ENCODE data around the gene UTP4.
"Not testable (repeated sequence)": the region's sequence is repeated elsewhere in the genome, so short reads cannot be mapped to it uniquely, and the experiment has no call there.

The UTP4 gene

GRCh38 chr16:69131839-69132423 is 518 bp upstream of the UTP4 start:
- peak; percentile 59 for DNase-seq

- no peak for DNase-seq
These were observed 1.0 kb downstream of the UTP4 start for GRCh38 chr16:69133373-69133954.

GRCh38 chr16:69138608-69139007 is 6.2 kb downstream of the UTP4 start:
- no peak for DNase-seq

GRCh38 chr16:69139464-69139863 is 7.0 kb downstream of the UTP4 start:
- not testable (repeated sequence) for DNase-seq

- no peak for DNase-seq
These were observed 8.6 kb downstream of the UTP4 start for GRCh38 chr16:69141014-69141413.

- no peak for DNase-seq
These were observed 9.5 kb downstream of the UTP4 start for GRCh38 chr16:69141936-69142335.

- DNase-seq = no peak
These were observed 10.7 kb downstream of the UTP4 start for GRCh38 chr16:69143116-69143515.

GRCh38 chr16:69145658-69146057 is 13.2 kb downstream of the UTP4 start:
- DNase-seq = no peak

- not testable (repeated sequence) for DNase-seq
These were observed 17.2 kb downstream of the UTP4 start for GRCh38 chr16:69149621-69150020.

- peak; percentile 27 for DNase-seq
These were observed 17.9 kb downstream of the UTP4 start for GRCh38 chr16:69150146-69150865.

- DNase-seq = no peak
These were observed 24.7 kb downstream of the UTP4 start for GRCh38 chr16:69157196-69157595.

GRCh38 chr16:69160192-69160591 is 27.7 kb downstream of the UTP4 start:
- no peak for DNase-seq

GRCh38 chr16:69165584-69165983 is 33.1 kb downstream of the UTP4 start:
- no peak for DNase-seq

- DNase-seq = no peak
These were observed 33.9 kb downstream of the UTP4 start for GRCh38 chr16:69166221-69166833.

GRCh38 chr16:69166946-69167930 is 34.8 kb downstream of the UTP4 start:
- no peak for DNase-seq

GRCh38 chr16:69169051-69169450 is 36.6 kb downstream of the UTP4 start:
- no peak for DNase-seq

GRCh38 chr16:69169607-69170352 is 37.3 kb downstream of the UTP4 start:
- DNase-seq = no peak

GRCh38 chr16:69171325-69172084 is 39.1 kb downstream of the UTP4 start:
- no peak for DNase-seq

- no peak for DNase-seq
These were observed 43.8 kb downstream of the UTP4 start for GRCh38 chr16:69176033-69176800.

- DNase-seq = no peak
These were observed 47.0 kb downstream of the UTP4 start for GRCh38 chr16:69179328-69180010.

Data from NCI-H2107 (cell line).